DOHH2 (cell line): ENCODE measurements around the gene SLC15A5.

ENCODE experiments used
- H3F3A ChIP-seq: fragments of 200-600 bp; sonication (generic), shearing (Covaris generic); 2 replicates; pipeline ENCODE4 v1.6.0; 2016; ENCODE audit warnings: antibody characterized with exemption, mild to moderate bottlenecking; ENCODE audit not compliant: control insufficient read depth, insufficient read depth
- H3K27ac ChIP-seq: fragments of 200-600 bp; sonication (generic); 2 replicates; pipeline ENCODE4 v1.5.1; 2014; ENCODE audit warnings: low read depth, mild to moderate bottlenecking, low read length, moderate library complexity
- H3K27me3 ChIP-seq: fragments of 200-600 bp; sonication (generic); 2 replicates; pipeline ENCODE4 v1.6.1; 2014; ENCODE audit warnings: mild to moderate bottlenecking, low read length, mixed read lengths; ENCODE audit not compliant: control insufficient read depth
- H3K36me3 ChIP-seq: fragments of 200-600 bp; sonication (generic); 2 replicates; pipeline ENCODE4 v1.6.1; 2014; ENCODE audit warnings: mild to moderate bottlenecking, low read length, moderate library complexity, mixed read lengths; ENCODE audit not compliant: control insufficient read depth
- H3K4me1 ChIP-seq: fragments of 200-600 bp; sonication (generic); 2 replicates; pipeline ENCODE4 v1.6.1; 2014; ENCODE audit warnings: mild to moderate bottlenecking, low read length, mixed read lengths; ENCODE audit not compliant: control insufficient read depth
- H3K4me2 ChIP-seq: fragments of 200-600 bp; sonication (generic); 2 replicates; pipeline ENCODE4 v1.6.0; 2014; ENCODE audit warnings: mild to moderate bottlenecking, low read length, moderate library complexity
- H3K4me3 ChIP-seq: fragments of 200-600 bp; sonication (generic); 2 replicates; pipeline ENCODE4 v1.5.1; 2014; ENCODE audit warnings: mild to moderate bottlenecking, low read length, mixed read lengths
- H3K79me2 ChIP-seq: fragments of 200-600 bp; sonication (generic); 2 replicates; pipeline ENCODE4 v1.6.1; 2014; ENCODE audit warnings: mild to moderate bottlenecking, low read length, mixed read lengths; ENCODE audit not compliant: control insufficient read depth
- H3K9me2 ChIP-seq: fragments of 200-600 bp; sonication (generic); replicated peaks from 2 replicates; pipeline ENCODE4 v1.6.1; 2014; ENCODE audit warnings: mild to moderate bottlenecking, low read length, mixed read lengths; ENCODE audit not compliant: control insufficient read depth
- H3K9me3 ChIP-seq: fragments of 200-600 bp; sonication (generic); 2 replicates; pipeline ENCODE4 v1.6.1; 2014; ENCODE audit warnings: antibody characterized with exemption, low read length, mixed read lengths; ENCODE audit not compliant: control insufficient read depth, insufficient read depth
- H4K20me1 ChIP-seq: fragments of 200-600 bp; sonication (generic); 2 replicates; pipeline ENCODE4 v1.6.0; 2014; ENCODE audit warnings: low read depth, mild to moderate bottlenecking, antibody characterized with exemption, low read length, moderate library complexity; ENCODE audit not compliant: control insufficient read depth, insufficient read depth
- CTCF ChIP-seq: fragments of 200-600 bp; sonication (generic); IDR thresholded peaks from one replicate; pipeline ENCODE4 v1.5.1; 2014; ENCODE audit warnings: antibody characterized with exemption, mild to moderate bottlenecking, low read depth, low read length; ENCODE audit not compliant: poor library complexity, severe bottlenecking
- EZH2phosphoT487 ChIP-seq: fragments of 200-600 bp; sonication (generic); IDR thresholded peaks from 2 replicates; pipeline ENCODE4 v1.6.1; 2017; ENCODE audit warnings: borderline replicate concordance, mild to moderate bottlenecking, antibody characterized with exemption, low read length, moderate library complexity, mixed read lengths

SLC15A5 gene

GRCh38 chr12:16229676-16230075 is 47.8 kb downstream of the SLC15A5 start:
- no peak overlapping the region for H3K27ac ChIP-seq
- H4K20me1 ChIP-seq: no peaks in the 10 kb centered on the region
- no peaks in the 10 kb centered on the region for H3K36me3 ChIP-seq
- peaks cover 4% of the 10 kb centered on the region; the same call in 1 of the 2 replicates for H3K4me1 ChIP-seq
- H3K4me2 ChIP-seq: no peak overlapping the region
- H3K4me3 ChIP-seq: no peak overlapping the region
- H3F3A ChIP-seq: no peaks in the 10 kb centered on the region
- no peak for TF ChIP-seq EZH2phosphoT487
- TF ChIP-seq CTCF: no peak
- H3K27me3 ChIP-seq: no peaks in the 10 kb centered on the region
- no peaks in the 10 kb centered on the region for H3K79me2 ChIP-seq
- no peaks in the 10 kb centered on the region for H3K9me3 ChIP-seq
- H3K9me2 ChIP-seq: no peaks in the 10 kb centered on the region

DNA sequence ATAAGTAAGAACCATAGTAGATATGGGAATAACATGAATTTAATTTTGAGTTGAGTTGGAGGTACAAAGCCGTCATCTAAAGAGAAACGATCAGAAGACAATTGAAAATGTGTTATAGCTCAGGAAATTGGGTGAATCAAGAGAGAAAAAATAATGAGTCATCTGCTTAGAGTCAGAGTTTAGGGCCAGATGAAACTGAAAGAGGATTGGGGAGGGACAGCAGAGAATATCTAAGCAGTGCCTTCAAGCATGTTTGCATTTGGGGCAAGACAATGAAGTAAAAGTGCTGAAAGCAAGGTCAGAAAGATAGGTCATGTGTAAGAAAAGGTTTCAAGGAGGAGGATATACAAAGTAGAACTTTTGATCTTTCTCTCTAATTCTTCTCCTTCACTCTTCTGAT is 49.4 kb downstream of the SLC15A5 start:
- Histone ChIP-seq H3K4me1 (peaks cover 4% of the 10 kb centered on the region; the same call in 1 of the 2 replicates), H3K79me2 (no peaks in the 10 kb centered on the region), H3K4me3 (no peak overlapping the region), H3K36me3 (no peaks in the 10 kb centered on the region), H3K9me3 (no peaks in the 10 kb centered on the region), H3K4me2 (no peak overlapping the region), H3K9me2 (no peaks in the 10 kb centered on the region), H3K27ac (no peak overlapping the region), H3F3A (no peaks in the 10 kb centered on the region), H3K27me3 (no peaks in the 10 kb centered on the region), H4K20me1 (no peaks in the 10 kb centered on the region)
- TF ChIP-seq CTCF (no peak), EZH2phosphoT487 (no peak)

- Histone ChIP-seq H4K20me1 (no peaks in the 10 kb centered on the region), H3K79me2 (no peaks in the 10 kb centered on the region), H3K4me2 (no peak overlapping the region), H3F3A (no peaks in the 10 kb centered on the region), H3K4me1 (peaks cover 4% of the 10 kb centered on the region; the same call in 1 of the 2 replicates), H3K9me2 (no peaks in the 10 kb centered on the region), H3K27ac (no peak overlapping the region), H3K36me3 (no peaks in the 10 kb centered on the region), H3K4me3 (no peak overlapping the region), H3K9me3 (no peaks in the 10 kb centered on the region), H3K27me3 (no peaks in the 10 kb centered on the region)
- TF ChIP-seq CTCF (no peak), EZH2phosphoT487 (no peak)
Measured at GRCh38 chr12:16225692-16226091, 51.8 kb downstream of the SLC15A5 start.
